GM18505 (cell line): ENCODE results near the gene CROCC2.

Experiments used
- ATAC-seq: cut with Tn5 transposase; IDR thresholded peaks from one replicate; pipeline ENCODE4 v1.9.1; 2021; ENCODE audit not compliant: unreplicated experiment
- POLR2A ChIP-seq: IDR thresholded peaks from 4 replicates; pipeline ENCODE4 v1.6.1; 2011; ENCODE audit warnings: borderline replicate concordance; ENCODE audit not compliant: insufficient read depth, insufficient read length; ENCODE audit errors: extremely low read depth

CROCC2 gene

DNA sequence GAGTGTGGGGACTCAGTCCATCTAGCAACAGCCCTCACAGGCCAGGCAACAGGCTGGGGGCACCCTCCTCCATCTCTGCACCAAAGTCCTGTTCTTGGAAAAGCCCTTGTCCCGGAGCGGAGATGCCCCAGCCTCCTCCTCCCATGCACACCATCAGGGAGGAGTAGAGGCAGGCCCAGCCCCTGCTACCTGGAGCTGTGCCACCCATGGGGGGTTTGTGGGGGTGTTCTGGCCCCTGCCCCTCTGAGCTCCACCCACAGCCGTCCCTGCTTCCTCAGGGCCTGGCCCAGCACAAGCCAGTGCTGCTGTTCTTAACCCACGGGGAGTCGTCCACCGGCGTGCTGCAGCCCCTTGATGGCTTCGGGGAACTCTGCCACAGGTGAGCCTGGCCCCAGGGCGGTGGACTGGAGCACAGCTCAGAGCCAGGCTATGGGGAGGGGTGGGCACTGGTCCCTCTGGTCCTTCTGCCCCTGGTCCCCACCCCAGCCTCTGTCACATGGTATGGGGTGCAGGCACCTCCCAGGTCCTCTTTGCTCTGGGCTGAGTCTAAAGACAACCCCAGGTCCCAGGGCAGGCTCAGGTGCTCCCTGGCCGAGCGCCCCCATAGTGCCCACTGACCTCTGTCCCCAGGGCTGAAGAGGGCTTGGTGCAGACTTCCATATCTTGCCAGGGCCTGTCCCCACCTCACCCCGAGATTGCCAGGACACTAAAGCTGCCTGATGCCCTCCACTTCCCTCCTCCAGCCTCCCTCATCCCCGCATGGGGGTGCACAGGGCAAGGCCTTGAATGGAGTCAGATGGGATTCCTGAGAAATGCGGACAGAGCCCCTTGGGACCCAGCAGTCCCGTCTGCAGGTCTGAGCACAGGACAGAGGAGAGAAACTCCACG is 34.8 kb upstream of the CROCC2 start:
- no peak for ATAC-seq
- TF ChIP-seq POLR2A = no peak

DNA sequence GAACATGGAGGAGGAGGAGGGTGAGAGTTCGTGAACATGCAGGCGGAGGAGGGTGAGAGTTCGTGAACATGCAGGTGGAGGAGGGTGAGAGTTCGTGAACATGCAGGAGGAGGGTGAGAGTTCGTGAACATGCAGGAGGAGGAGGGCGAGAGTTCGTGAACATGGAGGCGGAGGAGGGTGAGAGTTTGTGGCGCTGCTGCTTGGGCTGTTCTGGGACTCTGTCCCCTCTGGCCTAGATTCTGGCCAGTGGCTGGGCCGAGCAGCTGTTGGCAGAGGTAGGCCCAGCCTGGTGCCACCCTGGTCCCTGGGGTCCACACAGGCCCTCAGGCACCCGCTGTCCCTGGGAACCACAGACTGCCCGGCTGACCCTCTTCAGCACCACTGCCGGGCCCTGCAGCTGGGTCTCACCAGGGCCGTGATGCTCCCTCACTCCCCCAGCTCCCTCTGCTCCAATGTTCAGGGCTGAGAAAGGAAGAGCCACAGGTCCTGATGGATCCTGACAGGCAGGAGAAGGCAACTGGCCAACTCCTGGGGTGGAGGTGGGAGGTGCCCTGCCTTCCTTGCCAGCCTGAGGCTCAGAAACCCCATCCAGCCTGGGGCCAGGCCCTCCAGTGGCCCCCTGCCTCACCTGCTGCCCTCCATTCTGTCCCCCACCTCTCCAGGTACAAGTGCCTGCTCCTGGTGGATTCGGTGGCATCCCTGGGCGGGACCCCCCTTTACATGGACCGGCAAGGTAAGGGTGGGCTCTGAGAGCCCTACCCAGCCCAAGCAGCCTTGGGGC is 33.6 kb upstream of the CROCC2 start:
- no peak for TF ChIP-seq POLR2A
- ATAC-seq = no peak

DNA sequence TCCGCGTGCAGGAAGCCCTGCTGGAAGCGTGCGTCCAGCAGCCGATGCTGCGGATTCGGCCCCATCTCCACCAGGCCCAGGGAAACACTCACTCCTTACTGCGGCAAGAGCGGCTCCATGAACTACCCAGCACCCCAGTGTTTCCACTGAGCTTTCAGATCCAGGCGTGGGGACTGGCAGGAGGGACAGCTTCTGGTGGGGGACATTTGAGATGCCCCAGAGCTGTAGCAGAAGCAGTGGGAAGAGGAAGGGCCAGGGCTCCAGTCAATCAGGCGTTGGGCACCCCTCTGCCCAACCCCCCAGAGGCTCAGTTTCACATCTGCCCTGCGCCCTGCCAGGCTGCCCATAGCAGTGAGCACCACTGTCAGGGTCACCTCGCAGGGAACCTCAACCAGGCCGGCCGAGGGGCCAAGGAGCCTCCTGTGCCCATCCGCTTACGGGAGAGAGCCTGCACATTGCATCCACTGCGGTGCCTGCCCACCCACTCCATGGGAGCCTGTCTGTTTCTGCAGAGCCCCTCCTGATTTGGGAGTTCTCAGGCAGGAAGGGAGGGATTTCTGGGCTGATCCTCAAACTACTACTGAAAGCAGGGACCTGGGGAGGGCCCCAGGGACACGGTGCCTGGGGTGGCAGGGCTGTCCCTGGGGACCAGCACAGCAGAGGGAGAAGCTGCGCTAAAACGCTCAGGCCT is 32.9 kb upstream of the CROCC2 start:
- TF ChIP-seq POLR2A = no peak
- ATAC-seq = no peak

DNA sequence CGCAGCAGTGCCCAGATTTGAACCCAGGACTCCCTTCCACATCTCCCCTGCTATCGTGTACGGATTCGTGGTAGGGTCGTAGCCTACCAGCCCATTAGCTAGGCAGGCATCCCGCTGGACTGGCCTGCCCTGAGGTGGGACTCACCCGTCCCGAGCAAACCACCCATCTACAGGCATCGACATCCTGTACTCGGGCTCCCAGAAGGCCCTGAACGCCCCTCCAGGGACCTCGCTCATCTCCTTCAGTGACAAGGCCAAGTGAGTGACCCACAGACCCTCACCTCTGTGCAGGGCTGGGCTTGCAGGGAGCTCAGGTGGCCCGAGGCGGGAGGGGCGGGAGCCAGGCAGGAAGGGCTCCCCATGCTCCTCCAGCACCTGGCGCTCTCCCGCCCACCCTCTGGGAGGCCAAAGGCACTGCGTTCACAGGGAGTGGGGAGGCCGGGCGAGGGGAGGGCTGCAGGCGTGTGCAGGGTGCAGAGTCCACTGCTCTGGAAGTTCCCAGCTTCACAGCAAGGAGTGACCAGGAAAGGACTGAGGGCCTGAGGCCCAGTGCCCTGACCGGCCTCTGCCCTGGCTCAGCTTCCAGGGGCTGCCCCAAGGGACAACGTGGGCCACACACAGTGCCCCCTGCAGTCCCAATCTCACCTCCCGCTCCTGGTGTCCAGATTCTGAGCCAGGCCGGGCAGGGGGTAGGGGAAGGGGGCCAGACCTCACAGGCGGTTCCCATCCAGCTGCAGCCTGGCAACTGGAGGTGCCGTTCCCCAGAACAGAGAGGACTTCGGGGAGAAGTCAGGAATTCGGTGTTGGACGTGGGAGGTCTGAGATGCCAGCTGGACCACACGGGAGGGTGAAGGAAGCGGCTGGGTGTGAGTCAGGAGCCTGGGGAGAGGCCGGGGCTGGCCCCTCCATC is 32.1 kb upstream of the CROCC2 start:
- no peak for TF ChIP-seq POLR2A
- no peak for ATAC-seq

DNA sequence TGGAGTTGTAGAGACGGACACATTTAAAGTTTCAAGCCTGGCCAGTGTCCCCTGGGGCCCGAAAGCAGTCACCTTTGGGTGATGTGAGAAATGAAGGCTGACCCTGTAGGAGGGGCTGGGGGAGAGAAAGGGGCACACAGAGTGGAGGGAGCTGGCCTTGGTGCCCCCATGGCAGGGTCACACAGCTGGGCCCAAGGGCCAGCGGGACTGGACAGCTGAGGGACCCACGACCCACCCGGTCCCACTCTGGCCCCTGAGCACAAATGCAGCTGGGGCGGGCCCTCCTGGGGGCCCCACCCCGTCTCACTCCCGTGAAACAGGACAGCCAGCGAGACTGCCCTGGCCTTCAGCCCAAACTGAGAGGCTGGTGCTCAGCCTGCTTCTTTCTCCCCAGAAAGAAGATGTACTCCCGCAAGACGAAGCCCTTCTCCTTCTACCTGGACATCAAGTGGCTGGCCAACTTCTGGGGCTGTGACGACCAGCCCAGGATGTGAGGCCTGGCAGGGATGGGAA is 31.4 kb upstream of the CROCC2 start:
- ATAC-seq = no peak
- no peak for TF ChIP-seq POLR2A

DNA sequence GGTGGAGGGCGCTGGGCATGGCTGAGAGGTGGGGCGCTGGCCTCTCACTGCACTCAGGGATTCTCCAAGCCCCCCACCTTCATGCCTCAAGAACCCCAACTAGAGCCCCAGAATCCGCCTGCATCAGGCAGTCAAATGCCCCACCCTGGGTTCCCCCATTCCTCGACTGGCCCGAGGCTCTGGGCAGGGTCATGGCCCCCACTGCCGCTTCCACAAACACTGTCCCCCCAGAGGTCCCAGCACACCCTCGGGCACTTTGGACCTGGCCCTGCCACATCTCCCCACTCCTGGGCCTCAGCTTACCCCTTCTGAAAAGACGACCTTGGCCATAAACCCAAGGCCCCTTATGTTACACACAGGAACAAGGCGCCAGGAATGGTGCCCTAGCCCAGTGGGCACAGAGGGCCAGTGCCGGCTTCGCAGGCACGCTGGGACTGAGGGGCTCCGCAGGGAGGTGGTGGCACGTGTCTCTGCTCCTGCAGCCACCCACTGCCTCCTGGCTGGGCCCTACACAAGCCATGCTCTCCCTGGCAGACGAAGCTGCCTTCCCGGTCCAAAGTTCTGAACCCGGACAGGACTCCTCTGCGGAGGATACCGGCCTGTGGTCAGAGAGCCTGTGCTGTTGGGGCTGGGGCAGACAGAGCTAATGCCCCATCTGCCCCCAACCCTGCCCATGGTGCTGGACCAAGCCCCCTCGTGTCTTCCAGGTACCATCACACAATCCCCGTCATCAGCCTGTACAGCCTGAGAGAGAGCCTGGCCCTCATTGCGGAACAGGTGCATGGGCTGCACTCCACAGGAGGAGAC is 30.7 kb upstream of the CROCC2 start:
- no peak for TF ChIP-seq POLR2A
- ATAC-seq = no peak

DNA sequence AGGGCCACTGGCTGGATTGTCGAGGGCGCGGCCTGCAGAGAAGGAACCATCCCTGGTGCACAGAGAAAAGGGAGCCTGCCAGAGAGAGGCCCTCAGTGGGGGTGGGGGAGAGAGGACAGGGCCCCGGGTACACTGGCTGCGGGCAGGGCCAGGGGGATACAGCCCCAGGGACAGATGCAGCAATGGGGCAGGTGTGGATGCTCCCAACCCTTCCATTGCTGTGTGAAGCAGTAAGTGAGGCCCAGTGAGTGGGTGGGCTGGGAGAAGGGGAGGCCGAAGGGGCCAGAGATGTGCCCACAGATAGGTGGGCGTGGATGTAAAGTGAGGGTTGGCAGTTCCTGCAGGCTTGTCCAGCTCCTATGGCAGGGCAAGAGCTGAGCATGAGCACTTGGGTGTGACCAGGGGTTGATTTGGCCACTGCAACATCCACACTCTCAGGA is 30.1 kb upstream of the CROCC2 start:
- no peak for ATAC-seq
- TF ChIP-seq POLR2A = no peak

DNA sequence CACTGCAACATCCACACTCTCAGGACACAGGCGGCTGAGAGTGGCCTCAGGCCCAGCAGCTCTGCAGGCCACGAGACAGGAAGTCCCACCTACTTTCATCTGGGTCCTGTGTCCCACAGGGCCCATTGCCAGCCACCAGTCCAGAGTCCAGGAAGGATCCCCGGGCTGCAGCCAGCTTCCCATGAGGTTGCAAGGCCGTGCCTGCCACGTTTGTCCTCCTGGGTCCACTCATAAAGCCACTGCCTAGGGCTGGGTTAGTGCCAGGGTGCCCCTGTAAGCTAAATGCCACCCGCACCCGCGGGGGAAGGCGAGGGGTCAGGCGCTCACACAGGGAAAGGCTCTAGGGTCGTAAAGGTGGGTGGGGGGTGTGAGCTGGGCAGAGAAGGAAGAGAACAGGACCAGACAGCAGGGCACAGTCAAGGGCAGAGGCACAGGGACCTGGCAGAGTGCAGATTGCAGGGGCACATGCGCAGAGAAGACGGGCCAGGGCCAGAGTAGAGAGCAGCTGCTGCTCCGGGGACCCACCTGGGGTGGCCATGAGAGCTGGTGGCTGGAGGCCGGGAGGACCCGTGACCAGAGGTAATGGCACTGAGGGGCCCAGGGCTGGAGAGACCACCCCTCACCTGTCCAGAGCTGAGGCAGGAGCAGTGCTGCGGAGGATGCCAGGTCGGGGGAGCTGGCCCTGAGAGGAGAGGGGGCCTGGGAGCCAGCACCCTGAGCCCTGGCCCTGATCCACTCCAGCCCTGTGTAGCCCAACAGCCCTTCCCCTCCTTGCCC is 29.5 kb upstream of the CROCC2 start:
- no peak for TF ChIP-seq POLR2A
- ATAC-seq = no peak

DNA sequence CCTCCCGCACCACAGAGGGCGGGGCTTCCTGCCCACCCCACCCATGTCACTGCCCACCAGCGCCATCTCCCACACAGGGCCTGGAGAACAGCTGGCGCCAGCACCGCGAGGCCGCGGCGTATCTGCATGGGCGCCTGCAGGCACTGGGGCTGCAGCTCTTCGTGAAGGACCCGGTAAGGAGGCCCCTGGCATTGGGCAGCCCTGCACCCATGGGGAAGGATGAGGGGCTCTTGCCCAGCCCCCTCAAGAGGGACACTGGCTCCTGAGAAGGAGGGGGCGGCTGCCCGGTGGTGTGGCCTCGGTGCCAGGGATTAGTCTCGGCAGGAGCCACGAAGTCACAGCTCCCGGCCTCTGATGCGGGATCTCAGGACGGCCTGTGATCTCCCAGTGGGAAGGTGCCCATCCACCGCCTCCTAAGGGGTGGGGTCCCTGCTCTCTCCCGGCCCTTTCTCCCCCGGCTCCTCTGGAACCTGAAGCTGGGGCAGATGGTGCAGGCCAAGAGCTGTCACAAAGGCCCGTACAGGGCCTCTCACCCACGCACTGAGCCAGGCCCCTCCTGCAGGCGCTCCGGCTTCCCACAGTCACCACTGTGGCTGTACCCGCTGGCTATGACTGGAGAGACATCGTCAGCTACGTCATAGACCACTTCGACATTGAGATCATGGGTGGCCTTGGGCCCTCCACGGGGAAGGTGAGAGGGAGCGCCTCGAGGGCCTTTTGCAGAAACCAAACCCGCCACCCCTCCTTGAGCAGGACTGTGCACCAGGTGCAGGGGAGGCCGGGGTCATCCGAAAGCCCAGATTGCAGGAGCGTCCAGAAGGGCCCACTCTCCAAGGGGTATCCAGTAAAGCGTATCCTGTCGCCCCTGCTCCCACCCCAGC is 28.4 kb upstream of the CROCC2 start:
- no peak for ATAC-seq
- TF ChIP-seq POLR2A = no peak

DNA sequence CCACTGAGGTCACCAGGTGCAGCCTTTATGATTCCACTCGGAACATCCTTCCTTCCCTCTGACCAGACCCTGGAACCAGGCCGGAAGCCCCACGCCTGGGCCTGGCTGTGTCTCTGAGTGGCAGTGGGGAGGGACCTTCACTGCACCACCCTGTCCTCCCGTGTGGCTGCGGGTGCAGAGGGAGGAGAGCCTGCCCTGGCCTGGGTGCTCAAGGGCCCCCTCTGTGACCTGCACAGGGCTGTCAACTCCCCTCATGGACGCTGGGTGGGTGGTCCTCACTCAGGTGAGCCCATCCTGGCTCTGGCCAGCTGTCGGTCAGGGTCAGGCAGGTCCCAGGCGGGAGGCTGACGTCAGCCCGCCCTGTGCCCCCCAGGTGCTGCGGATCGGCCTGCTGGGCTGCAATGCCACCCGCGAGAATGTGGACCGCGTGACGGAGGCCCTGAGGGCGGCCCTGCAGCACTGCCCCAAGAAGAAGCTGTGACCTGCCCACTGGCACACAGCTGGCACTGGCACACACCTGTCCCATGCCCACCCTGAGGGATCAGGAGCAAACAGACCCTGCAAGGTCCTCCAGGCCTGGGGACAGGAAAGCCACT is 27.7 kb upstream of the CROCC2 start:
- no peak for TF ChIP-seq POLR2A
- ATAC-seq = no peak
